IMR-90 (cell line): ENCODE measurements around the gene CDS1.

Experiments used
- BHLHE40 ChIP-seq: fragments of 150-350 bp; IDR thresholded peaks from 2 replicates; pipeline ENCODE4 v1.6.1; 2016; ENCODE audit warnings: mild to moderate bottlenecking, low read depth, low read length
- CEBPB ChIP-seq: IDR thresholded peaks from 2 replicates; pipeline ENCODE4 v1.6.1; 2012; ENCODE audit warnings: low read depth, low read length, improper control_type of control experiment
- ELK1 ChIP-seq: fragments of 150-350 bp; IDR thresholded peaks from 2 replicates; pipeline ENCODE4 v1.6.1; 2016; ENCODE audit warnings: low read depth, mild to moderate bottlenecking, low read length, moderate library complexity, borderline replicate concordance
- MAFK ChIP-seq: IDR thresholded peaks from 2 replicates; pipeline ENCODE4 v1.6.1; 2012; ENCODE audit warnings: low read depth, low read length, improper control_type of control experiment
- MXI1 ChIP-seq: IDR thresholded peaks from 2 replicates; pipeline ENCODE4 v1.6.1; 2012; ENCODE audit warnings: low read depth, mild to moderate bottlenecking, low read length, moderate library complexity, borderline replicate concordance
- NFE2L2 ChIP-seq: fragments of 150-350 bp; IDR thresholded peaks from 2 replicates; pipeline ENCODE4 v1.6.1; 2016; ENCODE audit warnings: low read depth, mild to moderate bottlenecking, low read length
- POLR2A ChIP-seq: IDR thresholded peaks from 2 replicates; pipeline ENCODE4 v1.6.1; 2012; ENCODE audit warnings: mild to moderate bottlenecking, low read depth, low read length
- RAD21 ChIP-seq: IDR thresholded peaks from 2 replicates; pipeline ENCODE4 v1.6.1; 2012; ENCODE audit warnings: low read length, improper control_type of control experiment
- RFX5 ChIP-seq: IDR thresholded peaks from 2 replicates; pipeline ENCODE4 v1.8.0; 2012; ENCODE audit warnings: low read depth, mild to moderate bottlenecking, low read length, moderate library complexity
- SMC3 ChIP-seq: fragments of 150-350 bp; IDR thresholded peaks from 2 replicates; pipeline ENCODE4 v1.6.1; 2016; ENCODE audit warnings: low read depth, mild to moderate bottlenecking, antibody characterized with exemption, low read length, moderate library complexity
- USF2 ChIP-seq: fragments of 150-350 bp; IDR thresholded peaks from 2 replicates; pipeline ENCODE4 v1.6.1; 2017; ENCODE audit warnings: mild to moderate bottlenecking, antibody characterized with exemption, low read length, low read depth
- TF ChIP-seq, protein P1 (sequence below): conservative IDR thresholded peaks from 2 replicates; pipeline ENCODE4 v1.5.1; 2012; ENCODE audit warnings: mild to moderate bottlenecking, low read depth, low read length, improper control_type of control experiment

DNA sequence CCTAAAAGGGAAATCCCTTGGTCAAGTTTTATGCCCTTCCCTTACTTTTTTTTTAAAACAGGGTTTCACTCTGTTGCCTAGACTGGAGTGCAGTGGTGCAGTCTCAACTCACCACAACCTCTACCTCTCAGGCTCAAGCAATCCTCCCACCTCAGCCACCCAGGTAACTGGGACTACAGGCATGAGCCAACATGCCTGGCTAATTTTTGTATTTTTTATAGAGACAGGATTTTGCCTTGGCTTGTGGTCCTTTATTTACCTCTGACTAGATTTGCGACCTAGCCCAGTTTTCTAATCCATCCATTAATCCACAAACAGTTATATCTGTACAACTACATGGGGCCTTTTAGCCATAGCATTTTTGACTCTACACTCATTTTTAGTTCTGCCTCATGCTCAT lies 23.7 kb downstream of the CDS1 start:
- TF ChIP-seq, protein P1, sequence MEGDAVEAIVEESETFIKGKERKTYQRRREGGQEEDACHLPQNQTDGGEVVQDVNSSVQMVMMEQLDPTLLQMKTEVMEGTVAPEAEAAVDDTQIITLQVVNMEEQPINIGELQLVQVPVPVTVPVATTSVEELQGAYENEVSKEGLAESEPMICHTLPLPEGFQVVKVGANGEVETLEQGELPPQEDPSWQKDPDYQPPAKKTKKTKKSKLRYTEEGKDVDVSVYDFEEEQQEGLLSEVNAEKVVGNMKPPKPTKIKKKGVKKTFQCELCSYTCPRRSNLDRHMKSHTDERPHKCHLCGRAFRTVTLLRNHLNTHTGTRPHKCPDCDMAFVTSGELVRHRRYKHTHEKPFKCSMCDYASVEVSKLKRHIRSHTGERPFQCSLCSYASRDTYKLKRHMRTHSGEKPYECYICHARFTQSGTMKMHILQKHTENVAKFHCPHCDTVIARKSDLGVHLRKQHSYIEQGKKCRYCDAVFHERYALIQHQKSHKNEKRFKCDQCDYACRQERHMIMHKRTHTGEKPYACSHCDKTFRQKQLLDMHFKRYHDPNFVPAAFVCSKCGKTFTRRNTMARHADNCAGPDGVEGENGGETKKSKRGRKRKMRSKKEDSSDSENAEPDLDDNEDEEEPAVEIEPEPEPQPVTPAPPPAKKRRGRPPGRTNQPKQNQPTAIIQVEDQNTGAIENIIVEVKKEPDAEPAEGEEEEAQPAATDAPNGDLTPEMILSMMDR = no peak
- TF ChIP-seq RFX5 = no peak
- TF ChIP-seq SMC3 = no peak
- TF ChIP-seq POLR2A = no peak
- no peak for TF ChIP-seq ELK1
- TF ChIP-seq MAFK = no peak
- TF ChIP-seq USF2 = no peak
- TF ChIP-seq BHLHE40 = no peak
- no peak for TF ChIP-seq RAD21
- no peak for TF ChIP-seq CEBPB
- TF ChIP-seq MXI1 = no peak
- no peak for TF ChIP-seq NFE2L2
